Activated naive CD4-positive, alpha-beta T cell treated with anti-CD3 and anti-CD28 coated beads for 36 hours (primary cell): Measurements from ENCODE around the gene IL17RD. TPM values are rescaled to one million over a fixed set of nuclear protein-coding genes. Genes with fewer than 3 reads are reported as not detected.

Experiments
- CTCF ChIA-PET: fragments of 350-600 bp; sonication (Branson Sonifier 250); formaldehyde crosslinking; loops from one replicate; lab custom pipeline; 2021; ENCODE audit warnings: antibody characterized with exemption; lab: Charles Lee
- DNase-seq: peaks from one replicate; pipeline ENCODE4 v3.0.0-alpha.2; 2020
- H3K27ac Mint-ChIP-seq: one replicate; pipeline ENCODE4 v1.8.0; 2021; ENCODE audit warnings: mild to moderate bottlenecking, mixed read lengths
- H3K27me3 Mint-ChIP-seq: one replicate; pipeline ENCODE4 v1.8.0; 2021; ENCODE audit warnings: low read depth, mixed read lengths
- H3K36me3 Mint-ChIP-seq: one replicate; pipeline ENCODE4 v1.8.0; 2021; ENCODE audit warnings: low read depth, mixed read lengths
- H3K4me1 Mint-ChIP-seq: one replicate; pipeline ENCODE4 v1.8.0; 2021; ENCODE audit warnings: low read depth, mixed read lengths
- H3K4me3 Mint-ChIP-seq: one replicate; pipeline ENCODE4 v1.8.0; 2021; ENCODE audit warnings: mild to moderate bottlenecking, moderate library complexity, mixed read lengths
- H3K9me3 Mint-ChIP-seq: one replicate; pipeline ENCODE4 v1.8.0; 2021; ENCODE audit warnings: mixed read lengths
- intact Hi-C: fragments of 100-400 bp; cut with micrococcal nuclease; formaldehyde crosslinking; loops from one replicate; pipeline ENCODE4 v1.15.1; 2023
- total RNA-seq, 2 experiments: library from RNA; stranded (reverse); gene quantifications; one replicate each; pipeline ENCODE4 v1.2.3, GENCODE V29; 2021

Gene IL17RD
- total RNA-seq, 2 experiments from 2014 or later: 0.02 TPM; not detected in 1

GRCh38 chr3:57068437-57069089 is 96.6 kb downstream of the IL17RD start:
- H3K9me3 Mint-ChIP-seq: peaks cover 2% of the 10 kb centered on the region
- no peak overlapping the region for H3K27ac Mint-ChIP-seq
- H3K4me1 Mint-ChIP-seq: peaks cover 3% of the 10 kb centered on the region
- no peak overlapping the region for H3K4me3 Mint-ChIP-seq
- DNase-seq: no peak
- H3K27me3 Mint-ChIP-seq: peaks cover 22% of the 10 kb centered on the region
- CTCF ChIA-PET: interaction anchor here (0.6 kb wide), 2 partner anchors 13 to 97 kb away, joined by 4 read pairs; no protein-coding TSS in a partner anchor
- intact Hi-C loops: no loop called here
- H3K36me3 Mint-ChIP-seq: no peaks in the 10 kb centered on the region

- CTCF ChIA-PET: interaction anchor here (0.9 kb wide), 1 partner anchor 118 kb away, joined by 3 read pairs; no protein-coding TSS in a partner anchor
- Mint-ChIP-seq H3K27ac (no peak overlapping the region), H3K4me3 (no peak overlapping the region), H3K36me3 (no peaks in the 10 kb centered on the region), H3K4me1 (peaks cover 3% of the 10 kb centered on the region), H3K27me3 (peaks cover 11% of the 10 kb centered on the region), H3K9me3 (peaks cover 2% of the 10 kb centered on the region)
- intact Hi-C loops: no loop called here
- no peak for DNase-seq
Observed at GRCh38 chr3:57066471-57066870, 98.7 kb downstream of the IL17RD start.

- Mint-ChIP-seq H3K27ac (no peak overlapping the region), H3K27me3 (peaks cover 8% of the 10 kb centered on the region), H3K9me3 (no peaks in the 10 kb centered on the region), H3K4me1 (peaks cover 3% of the 10 kb centered on the region), H3K36me3 (no peaks in the 10 kb centered on the region), H3K4me3 (no peak overlapping the region)
- no peak for DNase-seq
- CTCF ChIA-PET: no interaction called here
- intact Hi-C loops: no loop called here
Observed at GRCh38 chr3:57065588-57065987, 99.6 kb downstream of the IL17RD start.

GRCh38 chr3:57064572-57064971 is 100.6 kb downstream of the IL17RD start:
- Mint-ChIP-seq H3K36me3 (no peaks in the 10 kb centered on the region), H3K4me1 (peaks cover 3% of the 10 kb centered on the region), H3K27ac (no peak overlapping the region), H3K27me3 (peaks cover 6% of the 10 kb centered on the region), H3K9me3 (no peaks in the 10 kb centered on the region), H3K4me3 (no peak overlapping the region)
- no peak for DNase-seq
- intact Hi-C loops: no loop called here
- CTCF ChIA-PET: no interaction called here

- Mint-ChIP-seq H3K36me3 (no peaks in the 10 kb centered on the region), H3K27me3 (peaks cover 6% of the 10 kb centered on the region), H3K4me3 (no peak overlapping the region), H3K27ac (no peak overlapping the region), H3K9me3 (no peaks in the 10 kb centered on the region), H3K4me1 (peaks cover 3% of the 10 kb centered on the region)
- CTCF ChIA-PET: interaction anchor here (0.6 to 0.7 kb wide), 2 partner anchors 12 to 335 kb away, joined by 3 to 4 read pairs; no protein-coding TSS in a partner anchor
- DNase-seq: no peak
- intact Hi-C loops: no loop called here
Observed at GRCh38 chr3:57064001-57064400, 101.2 kb downstream of the IL17RD start.

GRCh38 chr3:57063032-57063431 is 102.1 kb downstream of the IL17RD start:
- Mint-ChIP-seq H3K4me3 (no peak overlapping the region), H3K27me3 (no peaks in the 10 kb centered on the region), H3K36me3 (no peaks in the 10 kb centered on the region), H3K9me3 (no peaks in the 10 kb centered on the region), H3K4me1 (no peaks in the 10 kb centered on the region), H3K27ac (no peak overlapping the region)
- CTCF ChIA-PET: no interaction called here
- no peak for DNase-seq
- intact Hi-C loops: no loop called here

- no peak for DNase-seq
- H3K27ac Mint-ChIP-seq: no peak overlapping the region
- no peaks in the 10 kb centered on the region for H3K9me3 Mint-ChIP-seq
- H3K27me3 Mint-ChIP-seq: no peaks in the 10 kb centered on the region
- H3K4me1 Mint-ChIP-seq: no peaks in the 10 kb centered on the region
- CTCF ChIA-PET: no interaction called here
- no peaks in the 10 kb centered on the region for H3K36me3 Mint-ChIP-seq
- H3K4me3 Mint-ChIP-seq: no peak overlapping the region
- intact Hi-C loops: no loop called here
Observed at GRCh38 chr3:57062101-57062631, 103.0 kb downstream of the IL17RD start.

- CTCF ChIA-PET: no interaction called here
- intact Hi-C loops: no loop called here
- Mint-ChIP-seq H3K4me1 (no peaks in the 10 kb centered on the region), H3K9me3 (no peaks in the 10 kb centered on the region), H3K36me3 (no peaks in the 10 kb centered on the region), H3K27me3 (no peaks in the 10 kb centered on the region), H3K4me3 (no peak overlapping the region), H3K27ac (no peak overlapping the region)
- no peak for DNase-seq
Observed at GRCh38 chr3:57061556-57061955, 103.6 kb downstream of the IL17RD start.

GRCh38 chr3:57060089-57060821 is 104.9 kb downstream of the IL17RD start, which contains the start of gene SPATA12:
Gene SPATA12, plus strand, starts transcription at chr3:57060664. Its CDS starts 13,031 bp downstream, at chr3:57073695.
- peak; percentile 25 for DNase-seq
- H3K36me3 Mint-ChIP-seq: no peaks in the 10 kb centered on the region
- no peaks in the 10 kb centered on the region for H3K4me1 Mint-ChIP-seq
- H3K27ac Mint-ChIP-seq: no peak within 1 kb of the TSS
- H3K4me3 Mint-ChIP-seq: no peak within 1 kb of the TSS
- H3K27me3 Mint-ChIP-seq: peaks cover 7% of the 10 kb centered on the region
- CTCF ChIA-PET: no interaction called here
- intact Hi-C loops: no loop called here
- H3K9me3 Mint-ChIP-seq: no peaks in the 10 kb centered on the region

- CTCF ChIA-PET: interaction anchor here (0.7 kb wide), 1 partner anchor 99 kb away, joined by 5 read pairs; no protein-coding TSS in a partner anchor
- Mint-ChIP-seq H3K4me3 (no peak overlapping the region), H3K9me3 (no peaks in the 10 kb centered on the region), H3K4me1 (no peaks in the 10 kb centered on the region), H3K27ac (no peak overlapping the region), H3K27me3 (peaks cover 7% of the 10 kb centered on the region), H3K36me3 (no peaks in the 10 kb centered on the region)
- DNase-seq: no peak
- intact Hi-C loops: no loop called here
Observed at GRCh38 chr3:57059411-57059810, 105.7 kb downstream of the IL17RD start.

- H3K27me3 Mint-ChIP-seq: peaks cover 7% of the 10 kb centered on the region
- CTCF ChIA-PET: interaction anchor here (0.7 kb wide), 1 partner anchor 111 kb away, joined by 3 read pairs; no protein-coding TSS in a partner anchor
- H3K4me1 Mint-ChIP-seq: no peaks in the 10 kb centered on the region
Observed at GRCh38 chr3:57057351-57057750, 107.8 kb downstream of the IL17RD start.

GRCh38 chr3:57053122-57053521 is 112.0 kb downstream of the IL17RD start:
- intact Hi-C loops: no loop called here
- CTCF ChIA-PET: no interaction called here
- Mint-ChIP-seq H3K27me3 (peaks cover 7% of the 10 kb centered on the region), H3K27ac (no peak overlapping the region), H3K4me1 (no peaks in the 10 kb centered on the region), H3K4me3 (no peak overlapping the region), H3K36me3 (no peaks in the 10 kb centered on the region), H3K9me3 (no peaks in the 10 kb centered on the region)
- DNase-seq: no peak

More at GRCh38 chr3:57057351-57057750, 107.8 kb downstream of the IL17RD start:
- DNase-seq: no peak
- no peaks in the 10 kb centered on the region for H3K36me3 Mint-ChIP-seq
- H3K9me3 Mint-ChIP-seq: no peaks in the 10 kb centered on the region
- intact Hi-C loops: no loop called here
- H3K4me3 Mint-ChIP-seq: no peak overlapping the region
- no peak overlapping the region for H3K27ac Mint-ChIP-seq
